ENCODE measurements around the gene ASPA.

- no peak for TF ChIP-seq CTCF (IDR thresholded peaks at IDR 0.05 in 4 of 5, conservative IDR thresholded peaks at IDR 0.05 in 1 of 5)
- no peak for TF ChIP-seq POLR2A (IDR thresholded peaks at IDR 0.05)
Observed at GRCh38 chr17:3475251-3475685, 529 bp upstream of the ASPA start.

Measured in gastrocnemius medialis (tissue), 4 donors.